Measurements from ENCODE around the gene BRMS1L.

DNA sequence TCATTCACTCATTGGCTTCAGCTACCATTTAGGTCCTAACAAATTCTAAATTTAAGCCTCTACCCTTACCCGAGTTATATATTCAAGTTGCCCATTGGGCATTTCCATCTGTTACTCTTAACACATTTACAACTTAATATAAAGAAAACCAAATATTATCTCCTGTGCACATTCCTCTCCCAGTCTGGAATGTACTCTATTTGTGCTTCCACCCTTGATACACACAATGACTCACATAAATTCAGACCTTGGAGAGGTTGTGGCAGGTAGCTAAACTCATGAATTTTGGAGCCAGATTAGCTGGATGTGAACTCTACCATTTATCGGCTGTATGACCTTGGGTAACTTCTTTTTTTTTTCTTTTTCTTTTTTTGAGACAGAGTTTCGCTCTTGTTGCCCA is 51.1 kb downstream of the BRMS1L start:
- TF ChIP-seq EZH2 (IDR thresholded peaks at IDR 0.05; ENCODE audit: borderline replicate concordance, insufficient read depth, low read length, poor library complexity, severe bottlenecking) (no peak), POLR2AphosphoS5 (IDR thresholded peaks at IDR 0.05) (no peak), SMC3 (conservative IDR thresholded peaks at IDR 0.05; ENCODE audit: poor library complexity) (no peak)
- TF ChIP-seq, protein P1, sequence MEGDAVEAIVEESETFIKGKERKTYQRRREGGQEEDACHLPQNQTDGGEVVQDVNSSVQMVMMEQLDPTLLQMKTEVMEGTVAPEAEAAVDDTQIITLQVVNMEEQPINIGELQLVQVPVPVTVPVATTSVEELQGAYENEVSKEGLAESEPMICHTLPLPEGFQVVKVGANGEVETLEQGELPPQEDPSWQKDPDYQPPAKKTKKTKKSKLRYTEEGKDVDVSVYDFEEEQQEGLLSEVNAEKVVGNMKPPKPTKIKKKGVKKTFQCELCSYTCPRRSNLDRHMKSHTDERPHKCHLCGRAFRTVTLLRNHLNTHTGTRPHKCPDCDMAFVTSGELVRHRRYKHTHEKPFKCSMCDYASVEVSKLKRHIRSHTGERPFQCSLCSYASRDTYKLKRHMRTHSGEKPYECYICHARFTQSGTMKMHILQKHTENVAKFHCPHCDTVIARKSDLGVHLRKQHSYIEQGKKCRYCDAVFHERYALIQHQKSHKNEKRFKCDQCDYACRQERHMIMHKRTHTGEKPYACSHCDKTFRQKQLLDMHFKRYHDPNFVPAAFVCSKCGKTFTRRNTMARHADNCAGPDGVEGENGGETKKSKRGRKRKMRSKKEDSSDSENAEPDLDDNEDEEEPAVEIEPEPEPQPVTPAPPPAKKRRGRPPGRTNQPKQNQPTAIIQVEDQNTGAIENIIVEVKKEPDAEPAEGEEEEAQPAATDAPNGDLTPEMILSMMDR (IDR thresholded peaks at IDR 0.05; ENCODE audit: poor library complexity, severe bottlenecking) = no peak

Data from neural cell (in vitro differentiated cells).